Keratinocyte (primary cell): ENCODE measurements around the gene RABGAP1. TPM values are rescaled to one million over a fixed set of nuclear protein-coding genes. Genes with fewer than 3 reads are reported as not detected.

Experiments
- DNase-seq: peaks from one replicate; pipeline ENCODE4 v3.0.0-alpha.2; 2011; ENCODE audit warnings: low read depth, missing footprints, low spot score
- FAIRE-seq: peaks from 2 replicates; lab custom pipeline; 2011; peaks lifted over from hg19 to GRCh38; lab: Jason Lieb, UNC
- H2AFZ ChIP-seq: 2 replicates; pipeline ENCODE4 v1.6.0; 2012; ENCODE audit warnings: low read length, control low read depth, inconsistent platforms; ENCODE audit not compliant: control insufficient read depth
- H3K27ac ChIP-seq: 2 replicates; pipeline ENCODE4 v1.5.1; 2011; ENCODE audit warnings: low read length; ENCODE audit not compliant: control insufficient read depth, insufficient read depth
- H3K27me3 ChIP-seq: 3 replicates; pipeline ENCODE4 v1.6.0; 2011; ENCODE audit warnings: low read length; ENCODE audit not compliant: control insufficient read depth, insufficient read depth; ENCODE audit errors: extremely low read depth
- H3K36me3 ChIP-seq, 2 experiments: 2 replicates in 1 of 2; 3 replicates in 1 of 2; pipeline ENCODE4 v1.5.1; 2011; ENCODE audit warnings: low read length in 2 of 2, mild to moderate bottlenecking in 1 of 2; ENCODE audit not compliant: control insufficient read depth in 2 of 2, insufficient read depth in 2 of 2; ENCODE audit errors: extremely low read depth in 1 of 2
- H3K4me1 ChIP-seq: 3 replicates; pipeline ENCODE4 v1.5.1; 2011; ENCODE audit warnings: low read length; ENCODE audit not compliant: control insufficient read depth, insufficient read depth; ENCODE audit errors: extremely low read depth
- H3K4me2 ChIP-seq: 3 replicates; pipeline ENCODE4 v1.6.0; 2011; ENCODE audit warnings: low read depth, low read length; ENCODE audit not compliant: control insufficient read depth, insufficient read depth; ENCODE audit errors: extremely low read depth
- H3K4me3 ChIP-seq, 3 experiments: fragments of 200-600 bp in 1 of 3; sonication (generic) in 1 of 3; 2 replicates in 2 of 3; 3 replicates in 1 of 3; pipeline ENCODE4 v1.5.1; 2011 to 2016; ENCODE audit warnings: low read length in 3 of 3, mild to moderate bottlenecking in 3 of 3, control low read depth in 2 of 3, inconsistent platforms in 1 of 3, low read depth in 1 of 3, mixed read lengths in 1 of 3, mixed run types in 1 of 3, moderate library complexity in 1 of 3; ENCODE audit not compliant: control insufficient read depth in 2 of 3, insufficient read depth in 2 of 3; ENCODE audit errors: extremely low read depth in 1 of 3
- H3K79me2 ChIP-seq: 2 replicates; pipeline ENCODE4 v1.6.0; 2012; ENCODE audit warnings: low read length; ENCODE audit not compliant: control insufficient read depth, insufficient read depth
- H3K9ac ChIP-seq: 3 replicates; pipeline ENCODE4 v1.6.0; 2011; ENCODE audit warnings: low read length; ENCODE audit not compliant: control insufficient read depth, insufficient read depth; ENCODE audit errors: extremely low read depth
- H3K9me1 ChIP-seq: 3 replicates; pipeline ENCODE4 v1.6.0; 2011; ENCODE audit warnings: low read length; ENCODE audit not compliant: control insufficient read depth, insufficient read depth; ENCODE audit errors: extremely low read depth
- H3K9me3 ChIP-seq: 2 replicates; pipeline ENCODE4 v1.5.1; 2012; ENCODE audit warnings: low read depth, low read length; ENCODE audit not compliant: control insufficient read depth
- H4K20me1 ChIP-seq: 3 replicates; pipeline ENCODE4 v1.6.0; 2011; ENCODE audit warnings: low read length; ENCODE audit not compliant: control insufficient read depth, insufficient read depth; ENCODE audit errors: extremely low read depth
- EZH2 ChIP-seq: IDR thresholded peaks from one replicate; pipeline ENCODE4 v1.6.1; 2012; ENCODE audit warnings: inconsistent platforms, mild to moderate bottlenecking, low read length, moderate library complexity
- dilution Hi-C: fragments of 300-500 bp; cut with MboI; formaldehyde crosslinking; loops from one replicate; pipeline ENCODE4 v1.7.0; 2020; ENCODE audit warnings: low sequenced_read_pairs; ENCODE audit not compliant: extremely low pct_ligation_motif_present
- polyA plus RNA-seq, 5 experiments: library from polyadenylated mRNA; depleted of rRNA in 3 of 5; stranded (reverse) in 3 of 5; stranded (forward) in 1 of 5; unstranded in 1 of 5; fragments of >200 nt; gene quantifications; 1 replicate in 1 of 5; 2 replicates in 3 of 5; 3 replicates in 1 of 5; pipeline versions ENCODE4 v1.2.1 to v1.2.3, GENCODE V29; 2011 to 2012; ENCODE audit warnings: missing spikeins in 2 of 5, low read depth in 1 of 5, low replicate concordance in 1 of 5
- TF ChIP-seq, protein P1 (sequence below), 3 experiments: IDR thresholded peaks in 1 of 3; conservative IDR thresholded peaks in 1 of 3; optimal IDR thresholded peaks in 1 of 3; 2 replicates in 2 of 3; 3 replicates in 1 of 3; pipeline versions ENCODE3 to v1.5.1; 2011; ENCODE audit warnings: low read length in 3 of 3, mild to moderate bottlenecking in 3 of 3, moderate library complexity in 2 of 3, control low read depth in 1 of 3, inconsistent platforms in 1 of 3; ENCODE audit not compliant: insufficient read depth in 2 of 3; ENCODE audit errors: extremely low read depth in 1 of 3

The RABGAP1 gene
- polyA plus RNA-seq, 1 donor (not counting 4 experiments of a cell fraction or from before 2014, with no cell fraction given): 40.6 TPM

- Histone ChIP-seq H3K36me3 (peaks cover 3 to 5% of the 10 kb centered on the region in 2 experiments), H3K4me2 (no peak overlapping the region), H3K9me1 (no peaks in the 10 kb centered on the region), H3K27ac (no peak overlapping the region), H4K20me1 (no peaks in the 10 kb centered on the region), H3K9ac (no peak overlapping the region), H3K79me2 (no peaks in the 10 kb centered on the region), H3K27me3 (no peaks in the 10 kb centered on the region), H3K4me1 (no peaks in the 10 kb centered on the region), H2AFZ (no peak overlapping the region), H3K4me3 (no peak overlapping the region), H3K9me3 (no peaks in the 10 kb centered on the region)
- TF ChIP-seq, protein P1, sequence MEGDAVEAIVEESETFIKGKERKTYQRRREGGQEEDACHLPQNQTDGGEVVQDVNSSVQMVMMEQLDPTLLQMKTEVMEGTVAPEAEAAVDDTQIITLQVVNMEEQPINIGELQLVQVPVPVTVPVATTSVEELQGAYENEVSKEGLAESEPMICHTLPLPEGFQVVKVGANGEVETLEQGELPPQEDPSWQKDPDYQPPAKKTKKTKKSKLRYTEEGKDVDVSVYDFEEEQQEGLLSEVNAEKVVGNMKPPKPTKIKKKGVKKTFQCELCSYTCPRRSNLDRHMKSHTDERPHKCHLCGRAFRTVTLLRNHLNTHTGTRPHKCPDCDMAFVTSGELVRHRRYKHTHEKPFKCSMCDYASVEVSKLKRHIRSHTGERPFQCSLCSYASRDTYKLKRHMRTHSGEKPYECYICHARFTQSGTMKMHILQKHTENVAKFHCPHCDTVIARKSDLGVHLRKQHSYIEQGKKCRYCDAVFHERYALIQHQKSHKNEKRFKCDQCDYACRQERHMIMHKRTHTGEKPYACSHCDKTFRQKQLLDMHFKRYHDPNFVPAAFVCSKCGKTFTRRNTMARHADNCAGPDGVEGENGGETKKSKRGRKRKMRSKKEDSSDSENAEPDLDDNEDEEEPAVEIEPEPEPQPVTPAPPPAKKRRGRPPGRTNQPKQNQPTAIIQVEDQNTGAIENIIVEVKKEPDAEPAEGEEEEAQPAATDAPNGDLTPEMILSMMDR (optimal IDR thresholded peaks at IDR 0.05 in 1 of 3, IDR thresholded peaks at IDR 0.05 in 1 of 3, conservative IDR thresholded peaks at IDR 0.05 in 1 of 3; ENCODE audit: extremely low read depth in 1 of 3, insufficient read depth in 2 of 3, low read length in 3 of 3): no peak
- no peak for TF ChIP-seq EZH2
- dilution Hi-C loops: no loop called here
- FAIRE-seq: no peak
- no peak for DNase-seq
Measured at GRCh38 chr9:123059472-123060220, 118.8 kb downstream of the RABGAP1 start.

GRCh38 chr9:123061216-123061615, 120.4 kb downstream of the RABGAP1 start:
- Histone ChIP-seq H3K27ac (no peak overlapping the region), H3K4me3 (no peak overlapping the region), H3K79me2 (no peaks in the 10 kb centered on the region), H3K27me3 (no peaks in the 10 kb centered on the region), H4K20me1 (no peaks in the 10 kb centered on the region), H3K9me3 (no peaks in the 10 kb centered on the region), H3K4me2 (no peak overlapping the region), H2AFZ (no peak overlapping the region), H3K36me3 (peaks cover under 1 to 10% of the 10 kb centered on the region in 2 experiments), H3K4me1 (no peaks in the 10 kb centered on the region), H3K9ac (no peak overlapping the region), H3K9me1 (no peaks in the 10 kb centered on the region)
- dilution Hi-C loops: no loop called here
- no peak for FAIRE-seq
- no peak for TF ChIP-seq EZH2
- TF ChIP-seq, protein P1 (optimal IDR thresholded peaks at IDR 0.05 in 1 of 3, IDR thresholded peaks at IDR 0.05 in 1 of 3, conservative IDR thresholded peaks at IDR 0.05 in 1 of 3; ENCODE audit: extremely low read depth in 1 of 3, insufficient read depth in 2 of 3, low read length in 3 of 3): no peak
- no peak for DNase-seq
